SU-DHL-6 (cell line): ENCODE results near the gene PRDM10.

Source experiments
- H2AFZ ChIP-seq: fragments of 200-600 bp; sonication (generic); 2 replicates; pipeline ENCODE4 v1.6.1; 2014; ENCODE audit warnings: low read depth, mild to moderate bottlenecking, moderate library complexity, mixed read lengths, antibody characterized with exemption, low read length; ENCODE audit not compliant: severe bottlenecking
- H3F3A ChIP-seq: fragments of 200-600 bp; shearing (Covaris generic); 2 replicates; pipeline ENCODE4 v1.6.0; 2016; ENCODE audit warnings: antibody characterized with exemption, mild to moderate bottlenecking; ENCODE audit not compliant: insufficient read depth
- H3K27ac ChIP-seq: fragments of 200-600 bp; sonication (generic); 2 replicates; pipeline ENCODE4 v1.5.1; 2016; ENCODE audit warnings: low read depth, mild to moderate bottlenecking, low read length, moderate library complexity, mixed read lengths
- H3K27me3 ChIP-seq: fragments of 200-600 bp; sonication (generic), shearing (Covaris generic); 2 replicates; pipeline ENCODE4 v1.6.0; 2014; ENCODE audit warnings: mild to moderate bottlenecking, low read length
- H3K36me3 ChIP-seq: fragments of 200-600 bp; sonication (generic); 2 replicates; pipeline ENCODE4 v1.6.1; 2014; ENCODE audit warnings: mild to moderate bottlenecking, low read length, mixed read lengths
- H3K4me2 ChIP-seq: fragments of 300-600, 200-600 bp; shearing (Covaris generic), sonication (generic); 2 replicates; pipeline ENCODE4 v1.6.0; 2014; ENCODE audit warnings: low read length, low read depth, mild to moderate bottlenecking; ENCODE audit not compliant: poor library complexity, severe bottlenecking
- H3K4me3 ChIP-seq: fragments of 200-600 bp; sonication (generic); 2 replicates; pipeline ENCODE4 v1.5.1; 2014; ENCODE audit warnings: antibody characterized with exemption, low read length, mild to moderate bottlenecking, mixed read lengths; ENCODE audit not compliant: insufficient read depth, poor library complexity, severe bottlenecking
- H3K79me2 ChIP-seq: fragments of 200-600 bp; sonication (generic); 2 replicates; pipeline ENCODE4 v1.6.1; 2014; ENCODE audit warnings: mild to moderate bottlenecking, low read length, moderate library complexity; ENCODE audit not compliant: insufficient read depth
- H3K9ac ChIP-seq: fragments of 200-600 bp; sonication (generic); 2 replicates; pipeline ENCODE4 v1.7.0; 2014; ENCODE audit warnings: mild to moderate bottlenecking, low read length
- H3K9me2 ChIP-seq: fragments of 200-600 bp; sonication (generic); replicated peaks from 2 replicates; pipeline ENCODE4 v1.6.1; 2014; ENCODE audit warnings: low read length; ENCODE audit not compliant: insufficient read depth
- H3K9me3 ChIP-seq: fragments of 200-600 bp; sonication (generic); 2 replicates; pipeline ENCODE4 v1.6.1; 2014; ENCODE audit warnings: low read length, mixed read lengths; ENCODE audit not compliant: insufficient read depth
- H4K20me1 ChIP-seq: fragments of 200-600 bp; sonication (generic); 2 replicates; pipeline ENCODE4 v1.6.1; 2014; ENCODE audit warnings: low read depth, mild to moderate bottlenecking, antibody characterized with exemption, low read length, moderate library complexity, mixed read lengths
- EZH2phosphoT487 ChIP-seq: fragments of 200-600 bp; sonication (generic), shearing (Covaris generic); conservative IDR thresholded peaks from 2 replicates; pipeline ENCODE4 v1.6.1; 2018; ENCODE audit warnings: mild to moderate bottlenecking, antibody characterized with exemption, low read length, moderate library complexity, mixed read lengths
- TF ChIP-seq, protein P1 (sequence below): fragments of 200-600 bp; sonication (generic); IDR thresholded peaks from one replicate; pipeline ENCODE4 v1.5.1; 2017; ENCODE audit warnings: antibody characterized with exemption, mild to moderate bottlenecking, low read length, moderate library complexity; ENCODE audit not compliant: insufficient read depth, poor library complexity, severe bottlenecking

PRDM10 gene

DNA sequence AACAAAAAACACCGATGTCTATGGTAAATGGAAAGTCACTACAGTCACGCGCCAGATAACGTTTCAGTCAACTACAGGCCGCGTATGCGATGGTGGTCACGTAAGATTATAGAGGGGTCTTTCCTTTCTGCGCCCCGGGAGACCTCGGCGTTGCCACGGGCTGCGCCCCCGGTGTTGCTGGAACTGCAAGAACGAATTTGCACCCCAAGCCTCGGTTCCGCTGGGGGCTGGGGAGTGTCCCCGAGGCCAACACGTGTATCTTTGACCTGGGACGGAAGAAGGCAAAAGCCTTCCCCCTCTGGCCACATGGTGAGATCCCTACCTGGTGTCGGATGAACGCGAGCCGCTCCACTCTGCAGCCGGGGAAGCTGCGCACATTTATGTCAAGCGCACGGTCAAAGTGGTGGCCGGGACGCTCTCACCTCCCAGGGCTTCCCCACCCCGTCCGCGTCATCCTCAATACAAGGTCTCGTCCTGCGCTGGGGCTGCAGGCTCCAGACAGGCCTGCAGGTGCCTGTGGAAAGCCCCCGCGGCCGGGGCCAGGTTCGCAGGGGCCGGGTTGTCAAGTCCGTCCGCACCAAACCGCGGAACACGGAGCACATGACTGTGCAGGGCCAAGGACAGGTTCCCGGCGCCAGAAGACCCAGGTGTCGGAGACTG is 37.8 kb upstream of the PRDM10 start:
- no peak for TF ChIP-seq EZH2phosphoT487
- TF ChIP-seq, protein P1, sequence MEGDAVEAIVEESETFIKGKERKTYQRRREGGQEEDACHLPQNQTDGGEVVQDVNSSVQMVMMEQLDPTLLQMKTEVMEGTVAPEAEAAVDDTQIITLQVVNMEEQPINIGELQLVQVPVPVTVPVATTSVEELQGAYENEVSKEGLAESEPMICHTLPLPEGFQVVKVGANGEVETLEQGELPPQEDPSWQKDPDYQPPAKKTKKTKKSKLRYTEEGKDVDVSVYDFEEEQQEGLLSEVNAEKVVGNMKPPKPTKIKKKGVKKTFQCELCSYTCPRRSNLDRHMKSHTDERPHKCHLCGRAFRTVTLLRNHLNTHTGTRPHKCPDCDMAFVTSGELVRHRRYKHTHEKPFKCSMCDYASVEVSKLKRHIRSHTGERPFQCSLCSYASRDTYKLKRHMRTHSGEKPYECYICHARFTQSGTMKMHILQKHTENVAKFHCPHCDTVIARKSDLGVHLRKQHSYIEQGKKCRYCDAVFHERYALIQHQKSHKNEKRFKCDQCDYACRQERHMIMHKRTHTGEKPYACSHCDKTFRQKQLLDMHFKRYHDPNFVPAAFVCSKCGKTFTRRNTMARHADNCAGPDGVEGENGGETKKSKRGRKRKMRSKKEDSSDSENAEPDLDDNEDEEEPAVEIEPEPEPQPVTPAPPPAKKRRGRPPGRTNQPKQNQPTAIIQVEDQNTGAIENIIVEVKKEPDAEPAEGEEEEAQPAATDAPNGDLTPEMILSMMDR: no peak

DNA sequence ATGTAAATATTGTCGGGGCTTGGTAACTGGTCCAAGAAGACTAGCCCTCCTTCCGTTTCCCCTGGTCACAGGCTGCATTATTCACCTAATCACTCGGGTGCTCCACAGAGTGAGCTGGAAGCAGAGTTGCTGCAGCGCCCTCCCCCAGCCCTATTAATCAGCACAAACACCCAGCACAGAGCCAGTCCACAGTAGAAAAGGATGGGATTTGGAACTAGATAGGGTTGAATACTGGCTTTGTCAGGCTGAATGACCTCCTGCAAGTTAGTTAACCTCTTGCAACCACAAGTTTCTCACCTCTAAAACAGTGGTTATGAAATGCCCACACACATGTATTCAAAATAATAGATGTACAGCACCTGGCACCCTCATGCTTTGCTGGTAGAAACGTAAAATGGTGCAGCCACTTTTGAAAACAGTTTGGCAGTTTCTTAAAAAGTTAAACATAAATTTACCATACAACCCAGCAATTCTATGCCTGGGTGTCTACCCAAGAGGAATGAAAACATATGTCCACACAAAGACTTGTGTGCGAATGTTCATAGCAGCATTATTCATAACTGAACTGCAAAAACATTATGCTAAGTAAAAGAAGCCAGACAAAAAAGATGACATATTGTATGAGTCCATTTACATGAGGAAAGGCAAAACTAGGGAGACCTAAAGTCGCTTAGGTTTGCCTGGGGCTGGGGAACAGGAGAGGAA is 35.4 kb upstream of the PRDM10 start:
- H3F3A ChIP-seq: no peaks in the 10 kb centered on the region
- no peaks in the 10 kb centered on the region for H3K9me2 ChIP-seq
- H3K27me3 ChIP-seq: no peaks in the 10 kb centered on the region
- no peaks in the 10 kb centered on the region for H3K36me3 ChIP-seq
- H4K20me1 ChIP-seq: no peaks in the 10 kb centered on the region
- H3K4me2 ChIP-seq: no peak overlapping the region
- no peak for TF ChIP-seq EZH2phosphoT487
- TF ChIP-seq, protein P1: no peak
- H3K9ac ChIP-seq: no peak overlapping the region
- no peaks in the 10 kb centered on the region for H3K79me2 ChIP-seq
- H2AFZ ChIP-seq: no peak overlapping the region
- no peak overlapping the region for H3K4me3 ChIP-seq
- H3K9me3 ChIP-seq: no peaks in the 10 kb centered on the region
- no peak overlapping the region for H3K27ac ChIP-seq

More for the DNA sequence above, 37.8 kb upstream of the PRDM10 start:
- Histone ChIP-seq H3K9ac (no peak overlapping the region), H3K4me2 (no peak overlapping the region), H3K27ac (no peak overlapping the region), H4K20me1 (no peaks in the 10 kb centered on the region), H3K27me3 (no peaks in the 10 kb centered on the region), H3K79me2 (no peaks in the 10 kb centered on the region), H2AFZ (no peak overlapping the region), H3K4me3 (no peak overlapping the region), H3K9me3 (no peaks in the 10 kb centered on the region), H3F3A (no peaks in the 10 kb centered on the region), H3K9me2 (no peaks in the 10 kb centered on the region), H3K36me3 (no peaks in the 10 kb centered on the region)

DNA sequence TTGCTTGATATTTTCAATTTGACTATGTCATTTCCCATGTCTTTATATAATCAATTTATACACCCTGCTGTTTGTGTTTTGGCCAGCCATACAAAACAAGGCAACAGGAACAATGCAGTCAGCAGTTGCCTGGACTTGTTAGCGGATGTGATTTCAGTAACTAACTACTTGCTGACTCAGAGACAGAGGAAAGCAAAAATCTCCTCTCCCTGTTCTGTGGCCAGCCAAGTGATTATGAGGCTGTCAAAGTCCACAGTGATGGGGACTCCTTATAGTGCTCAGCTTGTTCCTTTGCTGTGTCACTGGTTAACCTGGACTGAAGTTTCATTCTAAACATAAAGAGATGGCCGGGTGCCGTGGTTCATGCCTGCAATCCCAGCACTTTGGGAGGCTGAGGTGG is 34.4 kb upstream of the PRDM10 start:
- Histone ChIP-seq H2AFZ (no peak overlapping the region), H3K36me3 (no peaks in the 10 kb centered on the region), H3K9me3 (no peaks in the 10 kb centered on the region), H3F3A (no peaks in the 10 kb centered on the region), H3K4me2 (no peak overlapping the region), H3K4me3 (no peak overlapping the region), H3K27me3 (no peaks in the 10 kb centered on the region), H3K79me2 (no peaks in the 10 kb centered on the region), H3K27ac (no peak overlapping the region), H3K9ac (no peak overlapping the region), H3K9me2 (no peaks in the 10 kb centered on the region), H4K20me1 (no peaks in the 10 kb centered on the region)
- TF ChIP-seq, protein P1: no peak
- TF ChIP-seq EZH2phosphoT487: no peak
